ENCODE results near the gene LRRC7.

GRCh38 chr1:70085521-70085920, 517.8 kb downstream of the LRRC7 start:
- TF ChIP-seq POLR2A (IDR thresholded peaks at IDR 0.05) = no peak
- TF ChIP-seq EP300 (IDR thresholded peaks at IDR 0.05) = no peak

All from ovary (tissue), 1 donor.